GM21723 (cell line): Measurements from ENCODE around the gene KIFC3.
"Not testable (repeated sequence)": the region's sequence is repeated elsewhere in the genome, so short reads cannot be mapped to it uniquely, and the experiment has no call there.

Experiments
- ATAC-seq: cut with Tn5 transposase; IDR thresholded peaks from one replicate; pipeline ENCODE4 v1.9.1; 2021; ENCODE audit warnings: mild to moderate bottlenecking, moderate library complexity; ENCODE audit not compliant: unreplicated experiment

The KIFC3 gene

DNA sequence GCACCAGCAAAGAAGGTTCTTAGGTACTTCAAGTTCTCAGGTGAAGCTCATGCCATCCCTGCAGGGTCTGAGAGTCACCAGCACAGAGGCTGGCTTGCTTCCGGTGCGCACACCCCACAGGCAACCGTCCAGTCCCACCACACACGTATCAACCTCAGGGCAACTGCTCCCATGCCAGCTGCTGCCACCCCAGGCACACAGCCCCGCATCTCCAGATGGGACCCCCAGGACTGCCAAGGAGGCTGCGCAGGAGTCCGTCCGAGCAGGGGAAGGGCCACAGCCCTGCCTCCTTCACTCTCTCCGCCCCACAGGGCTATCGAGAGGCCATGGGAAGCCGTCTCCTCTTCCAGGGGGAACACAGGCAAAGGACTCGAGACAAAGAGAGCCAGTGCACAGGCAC, 13.3 kb downstream of the KIFC3 start:
- no peak for ATAC-seq

DNA sequence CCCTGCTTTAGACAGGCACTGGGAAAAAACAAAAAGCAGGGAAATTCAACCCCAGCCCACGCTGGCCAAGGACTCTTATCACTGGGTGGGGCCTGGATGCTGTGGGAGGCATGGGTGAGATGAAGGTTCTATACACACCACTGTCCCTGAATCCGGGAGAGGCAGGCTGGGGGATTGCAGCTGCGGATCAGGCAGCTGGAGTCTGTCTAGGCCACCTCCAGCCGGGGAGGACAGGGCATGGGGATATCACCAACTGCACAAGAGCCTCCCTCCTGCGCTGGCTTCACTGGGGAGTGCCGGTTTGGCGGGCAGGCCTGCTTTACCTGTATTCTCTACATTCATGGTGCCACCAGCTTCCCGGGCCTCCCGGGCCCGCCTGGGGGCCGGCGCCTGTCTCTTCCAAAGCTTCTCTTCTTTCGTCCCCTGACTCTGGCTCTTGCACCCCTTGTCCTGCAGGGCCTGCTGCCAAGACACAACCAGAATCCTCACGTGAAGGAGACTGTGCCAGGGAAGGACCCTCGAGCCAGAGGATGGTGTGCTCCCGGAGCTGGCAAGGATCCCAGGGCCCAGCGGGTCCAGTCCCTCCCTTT, 13.9 kb downstream of the KIFC3 start:
- no peak for ATAC-seq

DNA sequence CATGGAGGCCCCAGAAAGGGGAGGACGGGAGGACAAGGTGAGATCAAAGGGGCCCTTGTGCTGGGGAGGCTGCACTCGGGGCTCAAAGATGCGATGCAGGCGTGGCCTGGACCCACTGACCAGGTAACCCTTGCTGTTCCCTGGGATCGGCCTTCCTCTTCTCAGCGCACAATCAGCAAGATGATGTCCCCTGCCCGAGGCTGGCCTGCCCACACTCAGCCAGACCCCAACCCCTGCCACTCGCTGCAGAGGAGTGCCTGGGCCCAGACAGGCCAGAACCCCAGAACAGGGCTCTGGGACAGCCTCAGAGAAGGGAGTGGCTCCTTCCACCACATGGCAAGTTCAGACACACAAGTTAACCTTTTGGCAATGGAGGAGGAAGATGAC, 14.8 kb downstream of the KIFC3 start:
- no peak for ATAC-seq

DNA sequence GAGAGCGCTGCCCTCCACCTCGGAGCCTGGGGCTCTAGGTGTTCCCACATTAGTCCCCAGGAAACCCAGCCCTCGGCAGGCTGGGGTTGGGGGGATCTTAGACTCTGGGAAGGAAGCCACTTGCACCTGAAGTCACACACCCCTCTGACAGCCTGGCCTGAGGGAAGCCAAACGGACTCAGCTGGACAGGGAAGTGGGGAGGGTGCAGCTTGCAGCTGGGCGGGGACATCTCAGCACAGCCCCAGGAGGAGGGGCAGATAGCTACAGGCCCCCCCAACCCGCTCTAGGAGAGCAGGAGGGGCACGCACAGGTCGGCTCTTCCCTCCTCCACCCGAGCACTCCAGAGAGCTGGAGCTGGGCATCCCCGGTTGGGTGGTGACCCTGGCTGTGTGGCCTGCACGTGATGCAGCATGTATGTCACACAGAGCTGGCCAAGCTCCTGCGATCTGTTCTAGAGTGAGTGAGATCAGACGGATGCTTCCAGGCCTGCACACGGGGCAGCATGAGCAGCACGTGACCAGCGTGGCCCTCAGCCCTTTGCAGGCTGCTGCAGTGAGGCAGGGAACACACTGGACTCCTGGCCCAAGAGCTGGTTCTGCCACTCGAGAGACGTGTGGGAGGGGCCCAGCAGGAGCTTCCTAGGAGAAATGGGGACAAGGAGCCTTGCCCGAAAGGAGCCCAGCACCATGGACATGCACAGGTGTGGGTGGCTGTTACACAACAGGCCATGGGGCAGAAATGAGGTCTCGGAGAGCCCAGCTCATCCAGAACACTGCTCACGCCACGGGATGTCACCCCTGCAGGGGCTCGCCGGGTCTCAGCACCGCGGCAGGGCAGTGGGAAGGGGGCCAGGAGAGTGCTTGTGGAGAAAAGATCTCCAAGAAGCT, 15.4 kb downstream of the KIFC3 start:
- no peak for ATAC-seq

DNA sequence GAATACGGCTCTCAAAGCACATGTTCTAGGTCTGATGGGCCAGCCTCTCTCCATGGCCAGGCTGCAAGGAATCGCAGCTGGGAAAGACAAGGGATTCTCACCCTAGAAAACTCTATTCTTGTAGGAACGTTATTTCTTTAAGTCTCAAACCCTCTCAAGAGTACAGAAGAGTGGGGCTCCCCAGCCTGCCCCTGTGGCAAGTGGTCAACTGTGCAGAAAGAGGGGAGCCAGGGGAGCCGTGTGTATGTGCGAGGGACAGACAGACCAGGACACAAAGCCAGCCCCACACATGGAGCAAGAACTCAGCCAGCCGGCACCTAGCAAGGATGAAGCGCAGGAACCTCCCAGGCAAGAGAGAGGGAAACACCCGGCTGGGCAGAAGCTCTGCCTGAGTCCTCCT, 16.4 kb downstream of the KIFC3 start:
- no peak for ATAC-seq

DNA sequence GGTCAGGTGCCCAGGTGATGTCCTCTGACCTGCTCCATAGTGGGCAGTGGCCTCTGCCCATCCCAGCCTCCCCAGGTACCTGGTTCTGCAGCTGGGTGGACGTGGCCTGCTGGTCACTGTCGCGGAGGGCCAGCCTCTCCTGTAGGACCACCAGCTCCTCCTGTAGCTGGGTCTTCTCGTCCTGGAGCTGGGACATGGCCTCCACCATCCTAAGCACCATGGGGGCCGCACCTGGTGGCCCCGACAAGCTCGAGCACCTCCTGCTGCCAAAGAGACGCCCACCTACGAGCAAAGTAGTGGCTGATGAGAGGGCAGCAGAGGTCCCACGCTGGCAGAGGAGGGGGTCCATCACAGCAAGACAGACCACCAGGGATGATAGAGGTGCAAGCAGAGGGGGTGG, 16.9 kb downstream of the KIFC3 start:
- no peak for ATAC-seq

DNA sequence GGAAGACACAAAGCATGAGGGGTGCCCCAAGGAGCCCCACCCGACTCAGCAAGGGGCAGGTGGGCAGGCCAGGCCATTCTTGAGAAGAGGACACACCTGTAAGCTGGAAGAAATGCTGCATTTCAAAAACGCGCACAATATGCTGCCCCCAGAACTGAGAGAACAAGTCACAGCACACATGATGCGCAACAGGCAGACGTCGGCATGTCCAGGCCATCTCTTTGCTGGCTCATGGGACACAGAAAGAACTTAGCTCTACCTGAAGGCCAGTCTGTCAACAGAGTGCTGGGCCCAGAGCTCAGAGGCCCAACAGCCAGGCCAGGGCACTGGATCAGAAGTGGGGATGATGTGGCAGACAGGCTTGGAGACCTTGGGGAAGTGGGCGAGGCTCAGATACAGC, 18.0 kb downstream of the KIFC3 start:
- ATAC-seq = no peak

DNA sequence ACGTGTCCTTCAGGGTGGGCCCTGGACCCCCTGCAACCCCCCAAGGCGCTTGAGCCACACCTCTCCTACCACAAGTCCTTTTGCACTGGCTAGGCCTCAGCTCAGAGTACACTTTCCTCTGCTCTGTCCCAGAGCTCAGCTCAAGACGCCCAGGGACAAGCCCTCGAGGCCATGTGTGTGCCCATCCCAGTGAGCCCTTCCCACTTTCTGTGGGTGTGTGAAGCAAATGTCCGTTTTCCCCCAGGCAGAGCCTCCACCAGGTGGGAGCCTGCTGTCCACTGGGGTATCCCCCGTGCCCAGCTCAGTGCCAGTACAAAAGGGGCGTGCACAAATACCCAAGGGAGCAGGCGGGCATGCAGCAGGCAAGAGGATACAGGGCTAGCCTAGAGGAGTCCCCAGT, 18.4 kb downstream of the KIFC3 start:
- no peak for ATAC-seq

DNA sequence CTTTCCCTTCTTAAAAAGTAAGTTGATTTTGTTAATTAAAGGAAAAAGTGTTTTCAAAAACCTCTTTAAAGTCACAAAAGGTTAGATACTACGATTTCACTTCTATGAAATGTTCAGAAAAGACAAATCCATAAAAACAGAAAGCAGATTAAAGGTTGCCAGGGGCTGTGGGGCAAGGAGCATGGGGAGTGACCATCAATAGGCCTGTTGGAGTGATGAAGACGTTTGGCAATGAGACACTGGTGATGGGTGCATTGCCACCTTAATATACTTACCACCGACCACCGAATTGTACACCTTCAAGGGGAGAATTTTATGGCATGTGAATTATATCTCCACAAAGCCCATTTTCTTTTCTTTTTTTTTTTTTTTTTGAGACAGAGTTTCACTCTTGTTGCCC, 19.2 kb downstream of the KIFC3 start:
- no peak for ATAC-seq

DNA sequence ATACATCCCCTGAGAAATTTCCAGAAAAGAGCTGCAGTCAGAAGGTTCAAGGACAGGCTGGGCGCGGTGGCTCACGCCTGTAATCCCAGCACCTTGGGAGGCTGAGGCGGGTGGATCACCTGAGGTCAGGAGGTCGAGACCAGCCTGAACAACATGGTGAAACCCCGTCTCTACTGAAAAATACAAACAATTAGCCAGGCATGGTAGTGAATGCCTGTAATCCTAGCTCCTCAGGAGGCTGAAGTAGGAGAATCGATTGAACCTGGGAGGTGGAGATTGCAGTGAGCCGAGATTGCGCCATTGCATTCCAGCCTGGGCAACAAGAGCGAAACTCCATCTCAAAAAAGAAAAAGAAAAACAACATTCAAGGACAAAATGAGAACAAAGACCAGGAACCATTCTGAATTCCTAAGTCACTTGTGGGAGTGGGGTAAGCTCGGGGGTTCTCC, 19.7 kb downstream of the KIFC3 start:
- ATAC-seq = not testable (repeated sequence)

DNA sequence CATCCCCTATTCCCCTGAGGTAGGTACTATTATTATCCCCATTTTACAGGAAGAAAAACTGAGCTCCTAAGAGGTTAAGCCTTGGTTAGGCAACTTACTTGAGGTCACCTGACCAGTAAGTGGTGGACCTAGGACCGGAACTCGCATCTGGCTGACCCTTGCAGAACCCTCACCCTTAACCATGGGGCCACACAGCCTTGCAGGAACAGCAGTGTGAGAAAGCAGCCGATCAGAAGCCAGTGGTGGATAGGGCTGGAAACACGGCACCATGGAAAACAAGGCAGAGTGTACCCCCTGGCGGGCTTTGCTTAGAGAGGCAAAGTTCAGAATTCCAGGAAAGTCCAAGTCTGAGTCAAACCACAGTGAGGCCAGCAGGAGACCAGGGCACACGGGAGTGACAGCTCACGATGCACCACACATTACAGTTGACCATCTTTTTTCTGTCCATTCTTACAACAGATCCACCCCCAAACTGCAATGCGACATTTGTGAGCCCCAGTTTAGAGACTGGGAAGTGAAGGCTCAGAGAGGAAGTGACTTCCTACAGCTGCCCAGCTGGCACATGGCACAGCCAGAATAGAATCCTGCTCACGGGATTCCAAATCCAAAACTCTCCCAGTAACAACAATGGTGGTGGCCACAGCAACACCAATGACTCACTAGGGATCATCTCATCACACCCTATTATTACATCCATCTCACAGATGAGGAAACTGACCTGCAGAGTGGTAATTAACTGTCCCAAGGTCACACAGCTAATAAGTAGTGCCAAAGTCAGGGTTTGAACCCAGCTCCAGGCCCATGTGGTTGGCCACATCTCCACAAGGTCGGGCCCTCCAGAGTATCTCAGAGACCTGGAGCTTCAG, 20.3 kb downstream of the KIFC3 start:
- ATAC-seq = no peak

DNA sequence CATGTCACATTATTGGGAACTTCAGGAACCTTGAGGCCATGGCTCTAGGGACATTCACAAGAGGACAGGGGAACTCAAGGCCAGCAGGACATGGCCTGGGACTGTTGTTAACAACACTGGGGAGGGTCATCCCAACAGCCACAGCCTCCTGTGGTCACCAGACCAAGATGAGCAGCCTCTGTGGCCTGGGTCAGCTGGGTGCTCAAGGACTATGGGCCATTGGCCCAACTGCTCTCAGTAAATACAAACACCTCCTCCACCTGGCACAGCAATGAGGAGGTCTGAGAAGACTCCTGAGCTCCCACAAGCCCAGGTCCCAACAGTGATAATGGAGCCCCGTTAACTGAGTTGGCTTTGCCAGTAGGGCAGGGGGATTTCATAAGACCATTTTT, 20.9 kb downstream of the KIFC3 start:
- ATAC-seq = no peak

DNA sequence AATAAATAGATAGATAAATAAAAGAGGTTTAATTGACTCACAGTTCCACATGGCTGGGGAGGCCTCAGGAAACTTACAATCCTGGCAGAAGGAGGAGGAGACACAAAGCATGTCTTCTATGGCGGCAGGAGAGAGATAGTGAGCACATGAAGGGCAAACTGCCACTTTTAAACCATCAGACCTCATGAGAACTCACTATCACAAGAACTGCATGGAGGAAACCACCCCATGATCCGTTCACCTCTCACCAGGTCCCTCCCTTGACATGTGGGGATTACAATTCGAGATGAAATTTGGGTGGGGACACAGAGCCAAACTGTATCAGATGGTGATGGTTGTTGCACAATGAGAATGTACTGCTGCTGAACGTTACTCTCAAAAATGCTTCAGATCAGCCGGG, 22.5 kb downstream of the KIFC3 start:
- not testable (repeated sequence) for ATAC-seq

DNA sequence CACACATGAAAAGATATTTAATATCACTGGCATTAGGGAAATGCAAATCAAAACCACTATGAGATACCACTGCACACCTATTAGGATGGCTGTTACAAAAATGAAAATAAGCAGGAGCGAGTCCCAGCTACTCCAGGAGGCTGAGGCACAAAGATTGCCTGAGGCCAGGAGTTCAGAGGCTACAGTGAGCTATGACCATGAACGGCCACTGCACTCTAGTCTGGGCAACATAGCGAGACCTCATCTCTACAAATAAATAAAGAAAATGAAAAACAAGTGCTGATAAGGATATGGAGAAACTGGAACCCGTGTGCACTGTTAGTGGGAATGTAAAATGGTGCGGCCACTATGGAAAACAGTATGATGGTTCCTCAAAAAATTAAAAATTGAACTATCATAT, 23.6 kb downstream of the KIFC3 start:
- ATAC-seq = no peak

DNA sequence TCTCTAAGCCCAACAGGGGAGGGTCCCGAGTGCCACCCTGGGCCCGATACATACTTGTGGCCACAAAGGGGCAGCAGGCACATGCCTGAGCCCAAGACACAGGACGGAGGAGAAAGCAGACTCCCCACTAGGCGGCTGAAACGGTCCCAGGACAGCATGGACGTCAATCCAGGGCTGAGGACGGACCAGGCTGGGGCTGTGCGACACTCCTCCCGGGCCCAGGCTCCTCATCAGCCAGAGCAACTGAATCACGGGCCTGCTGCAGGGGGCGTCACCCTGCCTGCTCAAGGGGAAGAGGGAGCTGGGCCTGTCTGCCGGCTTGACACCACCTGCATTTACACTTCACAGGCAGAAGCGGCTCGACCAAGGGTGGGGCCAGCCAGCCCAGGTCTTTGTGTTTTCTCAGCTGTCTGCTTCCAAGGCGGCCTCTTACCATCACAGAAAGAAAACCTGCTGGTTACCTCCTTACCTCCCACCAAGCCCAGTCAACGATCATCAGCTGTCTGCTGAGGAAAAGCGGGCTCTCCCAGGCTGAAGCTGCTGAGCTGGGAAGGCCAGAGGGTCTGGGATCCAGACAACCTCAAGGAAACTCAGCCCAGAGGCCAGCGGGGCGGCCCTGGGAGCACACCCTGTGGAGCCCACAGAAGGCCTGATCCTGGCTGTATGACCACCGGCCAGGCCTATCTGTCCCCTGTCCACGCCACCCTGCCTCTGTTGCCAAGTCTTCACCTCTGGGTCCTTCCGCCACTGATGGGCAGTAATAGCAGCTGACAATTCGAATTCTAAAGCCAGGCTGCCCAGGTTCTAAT, 26.4 kb downstream of the KIFC3 start:
- no peak for ATAC-seq

DNA sequence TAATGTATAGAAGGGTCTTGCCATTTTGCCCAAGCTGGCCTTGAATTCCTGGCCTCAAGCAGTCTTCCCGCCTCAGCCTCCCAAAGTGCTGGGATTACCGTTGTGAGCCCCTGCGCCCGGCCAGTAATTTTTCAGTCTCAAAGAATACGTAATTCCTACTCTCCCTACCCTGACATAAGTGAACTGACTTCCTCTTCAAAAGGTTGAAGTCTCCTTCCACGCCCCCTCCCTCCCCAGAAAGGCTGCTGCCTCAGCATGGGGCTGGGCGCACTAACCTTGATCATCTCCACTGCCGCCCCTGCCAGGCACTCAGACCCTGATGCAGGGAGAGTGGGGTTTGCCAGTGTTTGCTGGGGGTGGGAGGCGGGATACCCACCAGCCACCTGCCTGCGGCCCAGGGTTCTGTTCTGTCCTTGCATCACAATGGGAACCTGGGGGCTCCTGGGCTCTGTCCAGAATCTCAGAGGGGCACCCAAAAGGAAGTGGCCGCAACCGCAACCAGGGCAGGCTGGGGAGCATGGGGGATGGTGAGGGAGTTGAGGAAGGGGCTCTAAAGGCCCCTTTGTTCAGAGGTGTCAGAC, 27.5 kb downstream of the KIFC3 start:
- ATAC-seq = no peak

DNA sequence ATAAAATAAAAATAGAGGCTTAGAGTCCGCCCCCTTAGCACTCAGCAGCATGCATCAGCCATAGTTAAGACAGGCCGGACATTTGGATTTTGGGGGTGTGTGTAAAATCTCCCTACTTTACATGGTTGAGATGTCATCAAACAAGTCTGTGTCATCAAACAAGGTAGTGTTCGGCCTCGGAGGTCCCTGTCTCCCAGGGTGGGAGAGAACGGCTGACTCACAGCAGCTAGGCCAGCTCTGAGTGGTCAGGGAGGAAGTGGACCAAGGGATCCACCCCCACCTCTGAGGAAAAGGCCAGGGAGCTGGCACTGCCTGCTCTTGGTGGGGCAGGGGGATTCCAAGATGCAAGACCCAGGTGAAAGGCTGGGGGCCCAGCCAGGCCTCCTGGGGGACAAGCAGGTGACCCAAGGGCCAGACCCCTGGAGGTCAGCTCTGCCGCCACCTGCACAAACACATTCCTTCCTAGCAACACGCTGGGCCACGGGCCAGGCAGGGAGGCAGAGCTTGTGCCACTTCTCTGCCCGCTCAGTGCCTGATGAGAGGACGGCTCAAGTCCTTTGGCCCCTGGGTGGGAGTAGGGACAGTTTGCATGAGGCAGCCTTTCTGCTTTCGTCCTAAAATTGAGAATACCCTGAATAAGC, 28.5 kb downstream of the KIFC3 start:
- ATAC-seq = no peak

DNA sequence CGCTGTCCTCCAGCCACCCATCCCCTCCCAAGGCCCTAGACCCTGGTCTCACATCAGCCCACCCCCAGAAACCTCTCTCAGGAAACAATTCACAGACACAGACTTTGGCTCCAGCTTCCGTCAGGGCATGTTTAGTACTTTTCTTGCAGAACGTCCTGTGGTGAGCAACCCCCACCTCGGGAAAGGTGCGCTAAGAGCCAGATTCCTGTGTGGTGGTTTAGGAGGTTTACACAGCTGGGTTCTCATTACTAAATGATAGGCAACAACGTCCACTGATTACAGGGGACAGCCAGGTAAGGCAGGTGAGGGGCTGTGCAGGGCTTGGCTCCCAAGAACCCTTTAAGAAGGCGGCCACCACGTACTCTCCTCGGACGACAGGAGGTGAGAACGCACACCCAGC, 29.3 kb downstream of the KIFC3 start:
- ATAC-seq = no peak

DNA sequence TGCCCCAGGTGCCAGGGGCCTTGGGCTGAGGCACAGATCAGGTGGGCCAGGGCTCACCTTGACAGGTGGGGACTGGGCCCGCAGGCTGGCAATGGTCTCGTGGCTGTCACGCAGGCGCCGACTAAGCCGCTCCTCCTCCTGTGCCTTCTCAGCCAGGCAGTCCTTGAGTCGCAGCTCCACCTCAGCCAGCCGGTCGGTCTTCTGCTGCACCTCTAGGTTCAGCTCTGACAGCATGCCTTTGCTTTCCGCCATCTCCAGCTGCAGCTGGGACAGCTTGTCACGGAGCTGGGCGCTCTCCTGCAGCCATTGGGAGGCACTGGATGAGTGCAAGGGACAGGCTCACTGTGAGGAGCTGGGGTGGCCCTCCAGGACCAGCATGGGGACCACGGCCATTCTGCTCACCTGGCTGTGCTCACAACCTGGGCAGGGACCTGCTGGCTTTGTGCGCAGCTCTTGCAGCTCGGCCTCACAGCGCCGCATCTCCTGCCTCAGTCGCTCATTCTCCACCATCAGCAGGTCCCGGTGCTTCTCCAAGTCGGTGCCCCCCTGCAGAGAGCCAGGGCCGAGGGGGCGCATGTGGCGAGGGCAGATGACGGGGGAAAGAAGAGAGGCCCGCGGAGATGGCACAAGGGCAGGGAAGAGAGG, 31.0 kb downstream of the KIFC3 start:
- ATAC-seq = no peak
